IMR-90 (cell line): ENCODE results near the gene ALS2CL. TPM values are rescaled to one million over a fixed set of nuclear protein-coding genes. Genes with fewer than 3 reads are reported as not detected.

Experiments used
- ATAC-seq: fragments of 200-7000 bp; cut with Tn5 transposase; 2 replicates; pipeline ENCODE4 v1.9.1; 2020; ENCODE audit warnings: low read depth, mild to moderate bottlenecking, moderate library complexity
- BruUV-seq: library from RNA; stranded (reverse); fragments of 400-500 nt; replicated peaks from 2 replicates; lab custom pipeline; 2021; lab: Mats Ljungman, UMichigan
- CTCF ChIA-PET: fragments of 300-600 bp; formaldehyde crosslinking; extraction: SDS; loops from one replicate; lab custom pipeline; 2021; ENCODE audit warnings: antibody characterized with exemption; lab: Yijun Ruan, JAX
- POLR2A ChIA-PET: fragments of 300-600 bp; sonication (Branson Sonifier 250); formaldehyde crosslinking; loops from one replicate; lab custom pipeline; 2022; ENCODE audit warnings: antibody characterized with exemption; ENCODE audit not compliant: unreplicated experiment; lab: Charles Lee
- DNase-seq: peaks from one replicate; pipeline ENCODE4 v3.0.0; 2013
- H2AFZ ChIP-seq: replicated peaks from 2 replicates; pipeline ENCODE3; 2013; ENCODE audit warnings: low read length, mild to moderate bottlenecking; ENCODE audit not compliant: poor library complexity
- H2AK5ac ChIP-seq: 2 replicates; pipeline ENCODE4 v1.6.1; 2013; ENCODE audit warnings: low read depth, low read length, inconsistent platforms
- H2AK9ac ChIP-seq: replicated peaks from 2 replicates; pipeline ENCODE3; 2013; ENCODE audit warnings: mild to moderate bottlenecking, low read depth, low read length, moderate library complexity; ENCODE audit not compliant: poor library complexity
- H2BK120ac ChIP-seq: 2 replicates; pipeline ENCODE4 v1.6.1; 2013; ENCODE audit warnings: low read depth, low read length, inconsistent platforms
- H2BK15ac ChIP-seq: 3 replicates; pipeline ENCODE4 v1.6.1; 2013; ENCODE audit warnings: low read depth, low read length, inconsistent platforms
- H2BK20ac ChIP-seq: 2 replicates; pipeline ENCODE4 v1.6.1; 2013; ENCODE audit warnings: low read depth, mild to moderate bottlenecking, inconsistent platforms, low read length, moderate library complexity
- H2BK5ac ChIP-seq: 2 replicates; pipeline ENCODE4 v1.6.1; 2013; ENCODE audit warnings: mild to moderate bottlenecking, low read depth, low read length, inconsistent platforms; ENCODE audit not compliant: poor library complexity, severe bottlenecking
- H3K14ac ChIP-seq: replicated peaks from 2 replicates; pipeline ENCODE4 v1.6.1; 2013; ENCODE audit warnings: low read depth, low read length, inconsistent platforms
- H3K18ac ChIP-seq: 2 replicates; pipeline ENCODE4 v1.6.1; 2013; ENCODE audit warnings: low read depth, low read length, control low read depth
- H3K23ac ChIP-seq: 2 replicates; pipeline ENCODE4 v1.6.1; 2013; ENCODE audit warnings: low read depth, low read length, inconsistent platforms
- H3K27ac ChIP-seq: 2 replicates; pipeline ENCODE4 v1.5.1; 2013; ENCODE audit warnings: mild to moderate bottlenecking, control low read depth, low read length; ENCODE audit not compliant: insufficient read depth
- H3K27me3 ChIP-seq: 2 replicates; pipeline ENCODE4 v1.6.1; 2013; ENCODE audit warnings: low read length; ENCODE audit not compliant: control insufficient read depth, insufficient read depth
- H3K36me3 ChIP-seq: 2 replicates; pipeline ENCODE4 v1.6.1; 2013; ENCODE audit warnings: low read length, mixed read lengths; ENCODE audit not compliant: control insufficient read depth, insufficient read depth
- H3K4ac ChIP-seq: 2 replicates; pipeline ENCODE4 v1.6.1; 2013; ENCODE audit warnings: low read depth, low read length, inconsistent platforms
- H3K4me1 ChIP-seq: 2 replicates; pipeline ENCODE4 v1.6.1; 2013; ENCODE audit warnings: low read length, mixed read lengths; ENCODE audit not compliant: control insufficient read depth, insufficient read depth
- H3K4me2 ChIP-seq: 2 replicates; pipeline ENCODE4 v1.6.1; 2013; ENCODE audit warnings: low read depth, mild to moderate bottlenecking, control low read depth, low read length, moderate library complexity
- H3K4me3 ChIP-seq: 2 replicates; pipeline ENCODE4 v1.5.1; 2013; ENCODE audit warnings: low read depth, mild to moderate bottlenecking, control low read depth, low read length, moderate library complexity; ENCODE audit not compliant: insufficient read depth
- H3K56ac ChIP-seq: 2 replicates; pipeline ENCODE4 v1.6.1; 2013; ENCODE audit warnings: low read length, inconsistent platforms; ENCODE audit not compliant: insufficient read depth; ENCODE audit errors: extremely low read depth
- H3K79me1 ChIP-seq, 2 experiments: 2 replicates each; pipeline ENCODE4 v1.6.1; 2013; ENCODE audit warnings: low read length in 2 of 2, inconsistent platforms in 1 of 2, low read depth in 1 of 2
- H3K9ac ChIP-seq: 2 replicates; pipeline ENCODE4 v1.6.1; 2013; ENCODE audit warnings: low read depth, low read length, control low read depth
- H3K9me1 ChIP-seq: 2 replicates; pipeline ENCODE4 v1.6.1; 2013; ENCODE audit warnings: low read length, inconsistent platforms; ENCODE audit not compliant: insufficient read depth
- H3K9me3 ChIP-seq: 2 replicates; pipeline ENCODE4 v1.6.1; 2013; ENCODE audit warnings: low read length; ENCODE audit not compliant: control insufficient read depth, insufficient read depth
- H4K20me1 ChIP-seq: 2 replicates; pipeline ENCODE4 v1.6.1; 2013; ENCODE audit warnings: low read length, inconsistent platforms; ENCODE audit not compliant: insufficient read depth
- H4K5ac ChIP-seq: 2 replicates; pipeline ENCODE4 v1.6.1; 2013; ENCODE audit warnings: mild to moderate bottlenecking, low read depth, low read length, control low read depth
- H4K8ac ChIP-seq, 2 experiments: 2 replicates each; pipeline ENCODE4 v1.6.1; 2013; ENCODE audit warnings: low read depth in 2 of 2, low read length in 2 of 2, control low read depth in 1 of 2, inconsistent platforms in 1 of 2
- H4K91ac ChIP-seq: 2 replicates; pipeline ENCODE4 v1.6.1; 2013; ENCODE audit warnings: low read depth, low read length, inconsistent platforms; ENCODE audit not compliant: insufficient read depth
- BHLHE40 ChIP-seq: fragments of 150-350 bp; IDR thresholded peaks from 2 replicates; pipeline ENCODE4 v1.6.1; 2016; ENCODE audit warnings: mild to moderate bottlenecking, low read depth, low read length
- CEBPB ChIP-seq: IDR thresholded peaks from 2 replicates; pipeline ENCODE4 v1.6.1; 2012; ENCODE audit warnings: low read depth, low read length, improper control_type of control experiment
- CHD1 ChIP-seq: IDR thresholded peaks from 2 replicates; pipeline ENCODE4 v1.6.1; 2012; ENCODE audit warnings: low read depth, low read length, improper control_type of control experiment
- FOS ChIP-seq: fragments of 150-350 bp; IDR thresholded peaks from 2 replicates; pipeline ENCODE4 v1.6.1; 2016; ENCODE audit warnings: low read depth, low read length
- MAZ ChIP-seq: IDR thresholded peaks from 2 replicates; pipeline ENCODE4 v1.6.1; 2012; ENCODE audit warnings: low read depth, mild to moderate bottlenecking, low read length, improper control_type of control experiment, moderate library complexity, borderline replicate concordance
- MXI1 ChIP-seq: IDR thresholded peaks from 2 replicates; pipeline ENCODE4 v1.6.1; 2012; ENCODE audit warnings: low read depth, mild to moderate bottlenecking, low read length, moderate library complexity, borderline replicate concordance
- NFE2L2 ChIP-seq: fragments of 150-350 bp; IDR thresholded peaks from 2 replicates; pipeline ENCODE4 v1.6.1; 2016; ENCODE audit warnings: low read depth, mild to moderate bottlenecking, low read length
- POLR2A ChIP-seq: IDR thresholded peaks from 2 replicates; pipeline ENCODE4 v1.6.1; 2012; ENCODE audit warnings: mild to moderate bottlenecking, low read depth, low read length
- WGBS, 2 experiments: methylation state at CpG; one replicate each; pipeline versions ENCODE4 v1.1.5 to v1.1.7; 2013; ENCODE audit warnings: missing lambda C conversion rate in 2 of 2; ENCODE audit not compliant: insufficient read length in 1 of 2; ENCODE audit errors: extremely low coverage in 2 of 2; 5-methylcytosine and 5-hydroxymethylcytosine counted together
- dilution Hi-C: fragments of 300-500 bp; cut with HindIII; formaldehyde crosslinking; loops from one replicate; pipeline ENCODE4 v1.14.3; 2018; ENCODE audit warnings: low sequenced_read_pairs; ENCODE audit not compliant: unreplicated experiment
- in situ Hi-C: fragments of 300-500 bp; cut with MboI; formaldehyde crosslinking; loops from 3 replicates; pipeline ENCODE4 v1.14.3; 2019; ENCODE audit warnings: low sequenced_read_pairs, inconsistent platforms, mixed read lengths
- intact Hi-C: fragments of 100-400 bp; cut with micrococcal nuclease; formaldehyde crosslinking; loops from 2 replicates; pipeline ENCODE4 v1.10.0; 2022
- polyA plus RNA-seq, 3 experiments: library from polyadenylated mRNA; depleted of rRNA; stranded (reverse); fragments of >200 nt; gene quantifications; 2 replicates each; pipeline ENCODE4 v1.2.3, GENCODE V29; 2012; ENCODE audit warnings: low replicate concordance in 1 of 3
- total RNA-seq: library from RNA; depleted of rRNA; stranded (reverse); fragments of >200 nt; gene quantifications from 2 replicates; pipeline ENCODE4 v1.2.3, GENCODE V29; 2012
- TF ChIP-seq, protein P1 (sequence below): conservative IDR thresholded peaks from 2 replicates; pipeline ENCODE4 v1.5.1; 2012; ENCODE audit warnings: mild to moderate bottlenecking, low read depth, low read length, improper control_type of control experiment
- TF ChIP-seq, protein P2 (sequence below): fragments of 150-350 bp; IDR thresholded peaks from 2 replicates; pipeline ENCODE4 v1.6.1; 2017; ENCODE audit warnings: mild to moderate bottlenecking, antibody characterized with exemption, low read length, low read depth

ALS2CL gene
- total and polyA plus RNA-seq, 2 of the 4 experiments (the other 2 are of a cell fraction): 2.2 to 4.8 TPM

DNA sequence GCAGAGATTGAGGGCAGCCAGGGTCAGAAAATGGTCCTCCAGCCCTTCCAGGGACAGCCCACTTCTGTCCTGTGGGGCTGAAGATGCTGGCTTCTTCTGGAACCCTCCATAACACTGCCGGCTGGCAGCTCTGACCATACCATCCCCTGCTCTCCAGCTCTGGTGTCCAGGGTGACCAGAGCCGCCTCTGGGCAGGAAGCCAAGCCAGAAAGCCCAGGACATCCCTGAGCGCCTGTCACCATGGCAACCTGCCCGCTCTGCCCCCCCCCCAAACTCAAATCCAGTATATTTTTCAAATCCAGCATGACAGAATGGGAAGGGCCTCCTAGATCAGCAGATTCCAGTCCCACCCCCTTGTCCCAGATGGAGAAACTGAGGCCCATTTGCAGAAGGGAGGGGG lies 7.3 kb upstream of the ALS2CL start:
- dilution Hi-C loops: no loop called here
- no peak for DNase-seq
- Histone ChIP-seq H2AK9ac (peak overlapping the region; percentile 61), H2BK5ac (no peak overlapping the region), H3K27ac (no peak overlapping the region), H3K9me3 (no peaks in the 10 kb centered on the region), H2BK15ac (no peak overlapping the region), H3K56ac (no peak overlapping the region), H3K4me1 (peaks cover 15% of the 10 kb centered on the region), H2AFZ (no peak overlapping the region), H3K4me2 (no peak overlapping the region; the same call in 1 of the 2 replicates), H3K14ac (no peak overlapping the region), H3K23ac (no peak overlapping the region), H4K8ac (no peak overlapping the region), H3K79me1 (no peaks in the 10 kb centered on the region), H3K18ac (no peak overlapping the region), H3K36me3 (no peaks in the 10 kb centered on the region), H2AK5ac (no peak overlapping the region), H2BK120ac (peak overlapping the region; percentile 23; the same call in 1 of the 2 replicates), H3K9me1 (peaks cover 4% of the 10 kb centered on the region; the same call in 1 of the 2 replicates), H4K5ac (no peak overlapping the region), H3K27me3 (peaks cover 32% of the 10 kb centered on the region), H4K91ac (no peak overlapping the region; the same call in 1 of the 2 replicates), H3K4me3 (no peak overlapping the region), H3K4ac (no peak overlapping the region), H2BK20ac (0 out of 2 replicates have a peak overlapping the region, but pooled peaks have one; percentile 24), H3K9ac (no peak overlapping the region), H4K20me1 (peaks cover 3% of the 10 kb centered on the region; the same call in 1 of the 2 replicates)
- intact Hi-C loops: no loop called here
- CTCF ChIA-PET: no interaction called here
- in situ Hi-C loops: loop anchor here (5.0 to 25.0 kb wide), 2 partner anchors 197 to 662 kb away; no protein-coding TSS in a partner anchor
- POLR2A ChIA-PET: no interaction called here
- TF ChIP-seq CEBPB: no peak
- no peak for TF ChIP-seq CHD1
- no peak for TF ChIP-seq MXI1
- no peak for TF ChIP-seq NFE2L2
- TF ChIP-seq POLR2A: no peak
- TF ChIP-seq FOS: no peak
- TF ChIP-seq MAZ: no peak
- TF ChIP-seq, protein P1, sequence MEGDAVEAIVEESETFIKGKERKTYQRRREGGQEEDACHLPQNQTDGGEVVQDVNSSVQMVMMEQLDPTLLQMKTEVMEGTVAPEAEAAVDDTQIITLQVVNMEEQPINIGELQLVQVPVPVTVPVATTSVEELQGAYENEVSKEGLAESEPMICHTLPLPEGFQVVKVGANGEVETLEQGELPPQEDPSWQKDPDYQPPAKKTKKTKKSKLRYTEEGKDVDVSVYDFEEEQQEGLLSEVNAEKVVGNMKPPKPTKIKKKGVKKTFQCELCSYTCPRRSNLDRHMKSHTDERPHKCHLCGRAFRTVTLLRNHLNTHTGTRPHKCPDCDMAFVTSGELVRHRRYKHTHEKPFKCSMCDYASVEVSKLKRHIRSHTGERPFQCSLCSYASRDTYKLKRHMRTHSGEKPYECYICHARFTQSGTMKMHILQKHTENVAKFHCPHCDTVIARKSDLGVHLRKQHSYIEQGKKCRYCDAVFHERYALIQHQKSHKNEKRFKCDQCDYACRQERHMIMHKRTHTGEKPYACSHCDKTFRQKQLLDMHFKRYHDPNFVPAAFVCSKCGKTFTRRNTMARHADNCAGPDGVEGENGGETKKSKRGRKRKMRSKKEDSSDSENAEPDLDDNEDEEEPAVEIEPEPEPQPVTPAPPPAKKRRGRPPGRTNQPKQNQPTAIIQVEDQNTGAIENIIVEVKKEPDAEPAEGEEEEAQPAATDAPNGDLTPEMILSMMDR: no peak
- TF ChIP-seq, protein P2, sequence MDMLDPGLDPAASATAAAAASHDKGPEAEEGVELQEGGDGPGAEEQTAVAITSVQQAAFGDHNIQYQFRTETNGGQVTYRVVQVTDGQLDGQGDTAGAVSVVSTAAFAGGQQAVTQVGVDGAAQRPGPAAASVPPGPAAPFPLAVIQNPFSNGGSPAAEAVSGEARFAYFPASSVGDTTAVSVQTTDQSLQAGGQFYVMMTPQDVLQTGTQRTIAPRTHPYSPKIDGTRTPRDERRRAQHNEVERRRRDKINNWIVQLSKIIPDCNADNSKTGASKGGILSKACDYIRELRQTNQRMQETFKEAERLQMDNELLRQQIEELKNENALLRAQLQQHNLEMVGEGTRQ: no peak
- no peak for TF ChIP-seq BHLHE40
- 45% methylated on average over 2 of the region's 4 CpGs; no CpG with 5 or more reads in 1 of the 2 experiments for WGBS, 2 experiments
- ATAC-seq: no peak
- no TSS peak for BruUV-seq
